ENCODE data around the gene RXRA.

RXRA gene

DNA sequence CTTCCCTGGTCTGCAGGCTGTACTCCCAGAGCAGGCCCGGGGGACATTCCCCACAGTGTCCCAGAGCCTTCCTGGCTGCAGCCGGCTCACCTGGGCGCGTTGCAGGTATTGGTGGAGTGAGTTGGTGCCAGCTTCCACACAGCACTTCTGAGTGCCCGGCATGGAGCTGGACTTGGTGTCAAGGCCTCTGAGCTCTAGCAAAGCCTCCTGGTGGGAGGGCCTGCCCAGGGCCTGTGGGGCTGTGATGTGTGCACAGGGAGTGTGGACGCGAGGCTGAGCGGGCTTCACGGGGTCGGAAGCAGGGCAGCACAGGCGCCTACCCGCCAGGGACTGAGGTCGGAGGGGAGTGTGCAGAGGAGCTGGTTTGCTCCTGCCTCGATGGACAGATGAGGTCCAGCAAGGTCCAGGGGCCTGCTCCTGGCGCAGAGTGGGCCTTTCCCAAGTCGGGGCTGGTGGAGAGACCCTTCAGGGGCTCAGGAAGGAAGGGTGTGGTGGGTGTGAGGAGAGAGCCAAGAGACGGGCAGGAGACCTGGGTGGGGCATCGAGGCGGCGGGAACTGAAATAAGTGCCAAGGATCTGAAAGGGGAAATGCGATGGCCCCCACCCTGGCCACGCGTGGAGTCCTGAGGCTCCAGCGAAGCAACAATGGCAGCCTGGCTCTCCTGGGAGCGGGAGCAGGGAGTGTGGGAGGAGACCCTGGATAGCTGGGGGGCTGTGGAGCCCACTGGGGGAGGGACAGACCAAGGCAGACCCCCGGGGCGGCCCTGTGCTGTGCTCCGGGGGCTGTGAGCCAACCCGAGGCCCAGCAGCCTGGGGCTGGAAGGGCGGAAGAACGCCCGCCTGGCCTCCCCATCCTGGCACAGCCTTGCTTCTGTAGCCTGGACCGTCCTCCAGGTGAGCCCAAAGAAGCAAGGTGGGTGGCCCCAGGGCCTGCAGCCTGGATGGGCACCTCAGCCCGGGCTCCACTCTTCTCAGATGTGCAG is 78.4 kb downstream of the RXRA start:
- DNase-seq, result no peak

- no peak for DNase-seq
Observed at GRCh38 chr9:134405527-134405926, 79.3 kb downstream of the RXRA start.

DNA sequence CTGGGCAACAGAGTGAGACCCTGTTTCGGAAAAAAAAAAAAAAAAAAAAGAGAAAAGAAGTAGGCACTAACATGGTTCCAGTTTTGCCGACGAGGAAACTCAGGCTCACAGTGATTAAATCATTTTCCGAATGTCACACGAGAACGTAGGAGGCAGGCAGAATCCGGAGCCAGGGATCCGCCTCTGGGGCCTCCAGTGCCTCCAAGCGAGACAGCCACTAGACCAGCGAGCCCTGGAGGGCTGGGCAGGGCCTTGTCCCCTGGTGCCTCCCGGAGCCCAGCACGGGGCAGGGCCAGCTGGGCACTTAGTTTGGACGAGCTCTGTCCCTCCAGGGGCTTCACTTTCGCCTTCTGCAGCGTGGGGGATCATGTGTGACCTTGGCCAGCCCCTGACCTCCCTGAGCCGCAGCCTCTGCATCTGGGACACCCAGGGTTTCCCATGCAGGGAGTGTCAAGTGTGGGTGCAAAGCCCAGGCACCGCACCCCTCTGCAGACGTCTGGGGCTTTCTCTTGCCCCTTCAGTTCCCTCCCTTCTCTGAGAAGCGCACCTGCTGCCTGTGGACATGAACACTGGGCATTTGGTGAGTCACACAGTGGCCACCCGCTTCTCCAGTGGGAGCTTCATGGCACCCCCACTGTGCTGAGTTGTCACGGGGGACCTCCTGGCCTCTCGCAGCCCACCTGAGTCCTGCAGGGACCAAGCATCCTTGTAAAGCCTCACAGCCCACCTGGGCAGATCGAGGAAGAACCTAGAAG is 80.3 kb downstream of the RXRA start:
- DNase-seq, result no peak

- peak; percentile 36 for DNase-seq
Observed at GRCh38 chr9:134407121-134407779, 81.0 kb downstream of the RXRA start.

GRCh38 chr9:134408389-134408788 is 82.1 kb downstream of the RXRA start:
- no peak for DNase-seq

- DNase-seq, result no peak
Observed at GRCh38 chr9:134408939-134409737, 82.9 kb downstream of the RXRA start.

GRCh38 chr9:134410071-134410834 is 84.0 kb downstream of the RXRA start:
- no peak for DNase-seq

- DNase-seq, result no peak
Observed at GRCh38 chr9:134410835-134411217, 84.6 kb downstream of the RXRA start.

DNA sequence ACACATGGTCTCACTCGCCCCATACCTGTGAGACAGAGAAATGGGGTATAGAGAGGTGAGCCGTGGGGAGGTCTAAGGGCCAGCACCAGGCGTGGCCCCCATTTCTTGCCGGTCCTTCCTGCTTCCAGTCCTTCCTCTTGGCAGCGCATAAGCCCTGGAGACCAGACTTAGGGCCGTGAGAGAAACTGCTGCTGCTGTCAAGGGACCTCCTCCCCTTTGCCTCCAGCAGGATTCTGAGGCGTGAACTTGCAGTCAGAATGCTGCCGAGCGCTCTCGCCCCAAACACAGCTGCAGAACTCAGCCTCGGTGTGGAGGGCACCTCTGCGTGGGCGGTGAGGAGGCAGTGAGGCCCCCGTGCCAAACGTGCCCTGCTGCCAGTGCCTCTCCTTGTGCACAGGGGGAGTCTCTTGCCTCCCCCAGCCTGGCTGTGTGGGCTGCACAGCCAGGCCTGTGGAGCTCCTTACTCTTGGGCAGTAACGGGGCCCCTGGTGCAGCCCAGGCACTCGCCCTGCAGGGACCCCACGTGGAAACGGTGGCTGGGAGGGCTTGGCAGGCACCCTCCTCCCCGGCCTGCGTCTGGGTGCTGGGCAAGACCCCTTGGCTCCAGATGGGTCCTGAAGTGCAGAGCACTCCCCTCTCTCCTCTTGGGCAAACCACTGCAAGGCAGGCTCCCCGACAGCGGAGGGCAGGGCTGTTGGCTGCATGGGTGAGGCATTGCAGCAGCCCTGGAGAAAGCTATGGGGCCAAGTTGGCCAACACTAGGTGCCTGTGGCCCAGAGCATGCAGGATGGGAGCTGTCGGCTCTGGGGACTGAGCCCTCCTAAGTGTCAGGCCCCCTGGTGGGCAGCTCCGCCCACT is 85.4 kb downstream of the RXRA start:
- no peak for DNase-seq

GRCh38 chr9:134412298-134412711 is 86.0 kb downstream of the RXRA start:
- no peak for DNase-seq

- DNase-seq, result no peak
Observed at GRCh38 chr9:134413112-134413715, 87.0 kb downstream of the RXRA start.

- no peak for DNase-seq
Observed at GRCh38 chr9:134413890-134414623, 87.8 kb downstream of the RXRA start.

DNA sequence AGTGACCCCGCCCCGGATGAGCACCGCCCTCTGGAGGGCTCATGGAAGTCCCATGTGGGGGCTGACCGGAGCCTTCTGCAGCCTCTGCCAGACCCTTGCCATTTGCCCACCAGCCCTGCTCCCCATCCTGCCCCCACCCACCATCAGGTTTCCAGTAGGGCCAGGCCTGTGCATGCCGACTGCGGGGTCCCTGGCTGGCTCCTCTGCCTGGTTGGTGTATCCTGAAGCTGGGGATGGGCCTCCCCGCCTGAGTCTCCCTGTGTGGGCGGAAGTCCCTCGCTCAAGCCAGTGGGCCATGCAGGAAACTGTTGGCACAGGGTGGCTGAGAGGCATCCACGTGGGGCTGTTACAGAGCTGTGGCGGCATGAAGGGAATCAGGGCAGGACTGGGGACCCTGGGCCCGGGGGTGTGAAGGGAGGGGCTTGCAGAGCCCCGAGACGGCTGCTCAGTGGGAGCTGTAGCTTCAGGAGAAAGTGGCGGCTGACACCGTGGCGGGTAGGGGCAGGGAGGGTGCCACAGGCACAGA is 88.7 kb downstream of the RXRA start:
- DNase-seq, result no peak

DNA sequence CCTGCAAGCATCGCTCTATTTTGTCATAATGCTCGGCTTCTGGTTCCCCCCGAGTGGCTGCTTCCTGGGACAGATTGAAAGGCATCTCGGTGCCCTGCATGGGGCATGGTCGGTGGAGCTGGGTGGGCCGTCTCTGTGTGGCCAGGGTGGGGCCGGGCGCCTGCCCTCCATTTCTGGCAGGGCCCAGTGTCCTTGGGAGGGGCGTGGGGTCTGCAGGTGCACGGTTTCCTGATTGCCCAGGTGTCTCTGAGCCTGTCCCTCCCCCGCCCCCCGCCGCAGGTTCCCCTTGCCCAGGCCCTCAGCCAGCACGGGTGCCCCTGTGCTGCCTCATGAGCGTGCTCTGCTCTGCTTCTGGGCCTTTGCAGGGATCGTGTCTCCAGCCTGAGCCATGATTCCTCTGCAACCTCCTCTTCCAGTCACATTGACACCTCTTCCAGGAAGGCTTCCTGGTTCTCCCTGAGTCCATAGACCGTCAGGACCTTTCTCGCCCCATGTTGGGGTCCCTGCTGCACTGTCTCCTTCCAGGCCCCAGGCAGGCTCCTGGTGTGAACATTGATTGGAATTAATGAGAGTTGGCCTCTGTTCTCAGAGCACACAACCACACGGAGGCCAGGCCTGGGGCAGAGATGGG is 90.2 kb downstream of the RXRA start:
- DNase-seq, result no peak

DNA sequence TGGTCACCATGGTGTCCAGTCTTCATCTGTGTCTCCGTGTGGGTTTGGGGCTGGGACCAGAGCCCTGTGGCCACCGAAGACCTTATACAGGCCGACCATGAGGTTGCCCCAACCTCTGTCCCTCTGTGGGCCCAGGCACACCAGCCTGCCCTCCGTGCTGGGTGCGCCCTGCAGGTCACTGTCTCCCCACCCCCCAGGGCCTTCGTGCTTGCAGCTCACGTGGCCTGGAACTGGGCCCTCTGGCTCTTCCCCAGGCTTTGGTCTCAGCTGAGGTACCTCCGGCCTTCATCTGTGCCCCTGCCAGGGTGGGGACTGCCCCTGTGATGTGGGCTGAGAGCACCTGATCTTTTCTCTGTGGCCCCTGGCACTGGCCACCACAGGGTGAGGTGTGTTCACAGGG is 92.1 kb downstream of the RXRA start:
- DNase-seq, result no peak

- DNase-seq, result peak; percentile 64
Observed at GRCh38 chr9:134419000-134419683, 92.9 kb downstream of the RXRA start.

DNA sequence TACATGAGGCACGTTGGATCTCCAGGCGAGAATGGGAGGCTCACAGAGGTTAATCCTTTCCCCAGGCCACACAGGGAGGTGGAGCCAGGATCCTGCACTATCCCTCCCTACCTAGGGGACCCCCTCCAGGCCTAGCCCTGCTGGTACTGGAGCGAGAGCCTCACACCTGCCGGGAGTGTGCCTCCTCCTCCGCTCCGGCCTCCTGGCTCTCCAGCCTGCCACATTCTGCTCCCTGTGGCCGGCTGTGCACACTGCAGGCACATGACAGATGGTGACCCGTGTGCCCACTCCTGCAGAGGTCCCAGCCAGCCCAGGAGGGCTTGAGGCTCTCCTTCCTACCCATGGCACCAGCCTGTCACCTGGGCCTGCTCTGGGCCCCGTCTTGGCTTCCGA is 93.4 kb downstream of the RXRA start:
- DNase-seq, result peak; percentile 59

GRCh38 chr9:134420281-134420845 is 94.1 kb downstream of the RXRA start:
- DNase-seq, result no peak

Measured in DMS 273 treated with DMSO at 0.1 percent for 48 hours (cell line).